Smooth muscle cell of the pulmonary artery (primary cell): ENCODE measurements around the gene TSTD1. TPM values are rescaled to one million over a fixed set of nuclear protein-coding genes. Genes with fewer than 3 reads are reported as not detected.

Source experiments
- total RNA-seq: library from RNA; depleted of rRNA; stranded (reverse); fragments of >200 nt; gene quantifications from 2 replicates; pipeline ENCODE4 v1.2.3, GENCODE V29; 2014

The TSTD1 gene, protein sequence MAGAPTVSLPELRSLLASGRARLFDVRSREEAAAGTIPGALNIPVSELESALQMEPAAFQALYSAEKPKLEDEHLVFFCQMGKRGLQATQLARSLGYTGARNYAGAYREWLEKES
- total RNA-seq: 7.6 and 10.1 TPM in 2 replicates

DNA sequence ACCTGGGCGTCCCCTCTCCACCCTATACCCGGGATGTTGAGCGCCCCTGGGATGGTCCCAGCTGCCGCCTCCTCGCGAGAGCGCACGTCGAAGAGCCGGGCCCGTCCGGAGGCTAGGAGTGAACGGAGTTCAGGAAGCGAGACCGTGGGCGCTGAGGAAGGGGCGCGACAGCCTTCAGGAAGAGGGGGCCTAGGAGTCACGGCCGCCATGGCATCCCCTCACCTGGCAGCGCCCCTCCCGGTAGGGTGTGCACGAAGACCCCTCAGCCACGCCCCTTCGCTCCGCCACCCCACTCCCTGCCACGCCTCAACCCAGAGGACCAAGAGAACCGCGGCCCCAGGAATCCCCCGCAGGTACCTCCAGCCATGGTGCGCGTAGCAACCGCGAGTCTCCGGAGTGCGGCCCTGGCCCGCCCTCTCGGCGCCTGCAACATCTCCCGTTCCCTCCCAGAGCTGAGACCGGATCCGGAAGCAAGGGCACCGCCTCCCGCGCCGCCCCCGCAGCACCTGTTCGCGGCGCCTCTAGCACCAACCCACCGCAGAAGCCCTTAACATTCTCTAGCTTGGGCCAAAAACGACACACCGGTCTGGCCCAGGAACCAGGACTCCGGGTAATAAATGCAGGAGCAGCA is at the start of gene TSTD1:
TSS of gene TSTD1 (minus strand) at position 442 of the 631 bp plus-strand sequence. CDS start at position 367, 75 bp downstream.

DNA sequence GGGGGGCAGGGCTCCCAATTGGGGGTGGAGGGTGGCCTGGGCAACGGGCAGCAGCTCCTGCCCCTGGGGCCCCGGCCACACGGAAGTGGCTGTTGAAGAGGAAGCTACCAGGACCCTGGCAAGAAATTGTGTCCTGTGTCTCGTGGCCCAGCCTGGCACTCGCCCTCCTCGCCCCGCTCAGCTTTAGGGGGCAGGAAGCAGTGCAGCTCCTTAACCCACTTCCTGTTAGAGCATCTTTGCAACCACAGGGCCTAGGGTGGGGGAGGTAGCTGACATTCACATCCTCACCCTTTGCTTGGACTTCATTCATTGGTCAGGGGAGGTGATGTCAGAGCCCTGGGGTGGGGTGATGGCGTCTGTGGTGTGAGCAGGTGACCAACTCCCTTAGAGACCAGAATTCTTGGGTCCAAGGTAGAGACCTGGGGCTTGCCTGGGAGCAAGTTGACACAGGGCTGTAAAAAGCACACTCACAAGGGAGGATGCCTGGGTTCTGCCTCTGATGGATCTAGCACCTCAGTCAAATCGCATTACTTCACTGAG is 31.0 kb upstream of the TSTD1 start, which contains the start of gene ARHGAP30:
TSS of gene ARHGAP30 (minus strand) at position 161 of the 540 bp plus-strand sequence. CDS start 267 bp downstream, outside the sequence.

DNA sequence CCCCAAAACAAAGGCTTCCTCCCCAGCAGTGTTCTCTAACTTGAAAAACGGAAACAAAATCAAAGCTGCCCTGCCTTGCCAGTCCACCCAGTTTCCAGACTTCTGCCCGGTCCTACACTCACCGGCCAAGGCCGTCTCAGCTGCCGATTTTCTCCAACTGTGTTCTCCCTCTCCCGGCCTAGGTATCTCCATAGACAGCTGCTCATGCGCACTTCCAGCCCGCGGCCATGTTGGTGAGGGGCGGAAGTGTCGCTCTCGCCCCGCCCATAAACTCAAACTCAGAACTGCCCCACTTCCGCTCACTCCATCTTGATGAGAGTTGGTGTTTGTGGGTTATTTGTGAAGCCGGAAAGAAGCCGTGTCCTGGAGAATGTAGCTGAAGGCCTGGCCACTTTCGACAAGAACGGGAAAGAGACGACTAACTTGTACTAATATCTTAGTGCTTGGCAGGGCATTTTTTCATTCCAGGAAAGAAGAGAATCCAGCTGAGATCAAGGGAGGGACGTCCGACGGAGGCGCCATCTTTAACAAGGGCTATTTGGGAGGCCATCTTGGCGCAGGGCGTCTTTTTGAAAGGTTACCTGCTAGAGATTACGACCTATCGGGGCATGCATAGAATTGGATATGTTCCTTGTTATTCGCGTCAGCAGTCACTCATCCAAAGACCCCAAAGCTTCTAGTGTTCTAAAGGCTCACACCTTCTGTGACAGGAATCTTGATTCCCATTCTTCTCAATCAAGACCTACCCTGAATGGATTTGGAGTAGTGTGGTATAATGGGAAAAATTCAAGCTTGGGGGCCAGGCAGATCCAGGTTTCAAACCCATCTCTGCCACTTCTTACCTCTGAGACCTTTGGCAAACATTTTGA is 7.2 kb upstream of the TSTD1 start, which contains the start of gene USF1:
TSS of gene USF1 (minus strand) at position 242 of the 869 bp plus-strand sequence. CDS start 2,702 bp downstream, outside the sequence.

DNA sequence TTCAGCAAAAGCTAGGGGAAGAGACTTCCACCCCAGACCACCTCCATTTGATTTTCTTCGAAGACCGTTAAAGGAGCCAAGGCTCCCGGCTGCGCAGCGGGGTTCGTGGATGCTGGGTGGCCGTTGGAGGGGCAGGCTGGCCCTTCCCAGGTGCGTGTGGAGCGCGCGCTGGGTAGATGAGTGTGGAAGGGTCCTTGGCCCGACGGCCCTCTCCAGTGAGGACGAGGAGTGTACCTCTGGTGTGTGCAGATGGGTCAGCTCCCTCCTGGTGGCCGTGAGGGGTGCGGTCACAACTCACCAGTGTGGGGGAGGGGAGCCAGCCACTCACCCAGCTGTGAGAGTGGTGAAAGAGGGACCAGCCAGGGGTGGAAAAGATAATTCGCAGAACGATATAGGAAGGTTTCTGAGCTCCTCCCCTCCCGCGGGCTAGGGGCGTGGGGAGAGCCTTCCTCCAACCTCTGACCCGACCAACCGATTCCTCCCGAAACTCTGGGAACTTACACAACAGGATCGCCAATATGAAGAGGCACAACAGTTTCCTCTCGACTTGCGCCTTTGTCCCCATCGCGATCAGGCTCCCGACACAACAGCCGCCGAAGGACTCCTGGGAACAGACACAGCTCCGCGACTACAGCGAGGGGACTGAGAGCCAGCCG is 18.1 kb downstream of the TSTD1 start, which contains the start of gene F11R:
TSS of gene F11R (minus strand) at position 644 of the 656 bp plus-strand sequence. CDS start at position 565, 79 bp downstream.

Other genes with a start within 250 kb of the TSTD1 start
- not detected in 2 replicates for gene LY9, start 242.8 kb downstream of the TSTD1 start, total RNA-seq
- 0.13 TPM in 1 of 2 replicates, not detected in the other for gene CD244, start 176.1 kb downstream of the TSTD1 start, total RNA-seq
- 0.13 TPM in 1 of 2 replicates, not detected in the other for gene ITLN1, start 153.8 kb downstream of the TSTD1 start, total RNA-seq
- 0.52 and 0.69 TPM in 2 replicates for gene ITLN2, start 84.2 kb downstream of the TSTD1 start, total RNA-seq
- 8.5 and 10.0 TPM in 2 replicates for gene F11R, start 17.8 kb downstream of the TSTD1 start, total RNA-seq
- 46.3 and 47.7 TPM in 2 replicates for gene USF1, start 7.0 kb upstream of the TSTD1 start, total RNA-seq
- not detected in 2 replicates for gene ARHGAP30, start 30.9 kb upstream of the TSTD1 start, total RNA-seq
- 0.07 and 0.13 TPM in 2 replicates for gene NECTIN4, start 50.6 kb upstream of the TSTD1 start, total RNA-seq
- 0.98 and 1.2 TPM in 2 replicates for gene KLHDC9, start 59.4 kb upstream of the TSTD1 start, total RNA-seq
- gene PFDN2, start 79.1 kb upstream of the TSTD1 start, total RNA-seq: 20.5 and 23.6 TPM in 2 replicates
- 25.5 and 26.2 TPM in 2 replicates for gene NIT1, start 79.1 kb upstream of the TSTD1 start, total RNA-seq
- 33.2 and 35.8 TPM in 2 replicates for gene DEDD, start 93.7 kb upstream of the TSTD1 start, total RNA-seq
- 79.2 and 79.4 TPM in 2 replicates for gene UFC1, start 115.0 kb upstream of the TSTD1 start, total RNA-seq
- gene USP21, start 120.5 kb upstream of the TSTD1 start, total RNA-seq: 12.3 and 13.6 TPM in 2 replicates
- gene PPOX, start 127.5 kb upstream of the TSTD1 start, total RNA-seq: 7.4 and 10.0 TPM in 2 replicates
- 32.5 and 45.2 TPM in 2 replicates for gene B4GALT3, start 138.5 kb upstream of the TSTD1 start, total RNA-seq
- 2.1 and 14.7 TPM in 2 replicates for gene ADAMTS4, start 160.1 kb upstream of the TSTD1 start, total RNA-seq
- 154 and 159 TPM in 2 replicates for gene NDUFS2, start 163.4 kb upstream of the TSTD1 start, total RNA-seq
- not detected in 2 replicates for gene FCER1G, start 176.3 kb upstream of the TSTD1 start, total RNA-seq
- gene APOA2, start 184.7 kb upstream of the TSTD1 start, total RNA-seq: not detected in 2 replicates
- gene TOMM40L, start 187.1 kb upstream of the TSTD1 start, total RNA-seq: 9.9 and 10.5 TPM in 2 replicates
- gene NR1I3, start 199.2 kb upstream of the TSTD1 start, total RNA-seq: not detected in 2 replicates
- 0.26 TPM in 1 of 2 replicates, not detected in the other for gene PCP4L1, start 219.8 kb upstream of the TSTD1 start, total RNA-seq